Keratinocyte (primary cell): Measurements from ENCODE around the gene XPA. TPM values are rescaled to one million over a fixed set of nuclear protein-coding genes. Genes with fewer than 3 reads are reported as not detected.

ENCODE experiments used
- DNase-seq: peaks from one replicate; pipeline ENCODE4 v3.0.0-alpha.2; 2011; ENCODE audit warnings: low read depth, missing footprints, low spot score
- FAIRE-seq: peaks from 2 replicates; lab custom pipeline; 2011; peaks lifted over from hg19 to GRCh38; lab: Jason Lieb, UNC
- H2AFZ ChIP-seq: 2 replicates; pipeline ENCODE4 v1.6.0; 2012; ENCODE audit warnings: low read length, control low read depth, inconsistent platforms; ENCODE audit not compliant: control insufficient read depth
- H3K27ac ChIP-seq: 2 replicates; pipeline ENCODE4 v1.5.1; 2011; ENCODE audit warnings: low read length; ENCODE audit not compliant: control insufficient read depth, insufficient read depth
- H3K27me3 ChIP-seq: 3 replicates; pipeline ENCODE4 v1.6.0; 2011; ENCODE audit warnings: low read length; ENCODE audit not compliant: control insufficient read depth, insufficient read depth; ENCODE audit errors: extremely low read depth
- H3K36me3 ChIP-seq, 2 experiments: 2 replicates in 1 of 2; 3 replicates in 1 of 2; pipeline ENCODE4 v1.5.1; 2011; ENCODE audit warnings: low read length in 2 of 2, mild to moderate bottlenecking in 1 of 2; ENCODE audit not compliant: control insufficient read depth in 2 of 2, insufficient read depth in 2 of 2; ENCODE audit errors: extremely low read depth in 1 of 2
- H3K4me1 ChIP-seq: 3 replicates; pipeline ENCODE4 v1.5.1; 2011; ENCODE audit warnings: low read length; ENCODE audit not compliant: control insufficient read depth, insufficient read depth; ENCODE audit errors: extremely low read depth
- H3K4me2 ChIP-seq: 3 replicates; pipeline ENCODE4 v1.6.0; 2011; ENCODE audit warnings: low read depth, low read length; ENCODE audit not compliant: control insufficient read depth, insufficient read depth; ENCODE audit errors: extremely low read depth
- H3K4me3 ChIP-seq, 3 experiments: fragments of 200-600 bp in 1 of 3; sonication (generic) in 1 of 3; 2 replicates in 2 of 3; 3 replicates in 1 of 3; pipeline ENCODE4 v1.5.1; 2011 to 2016; ENCODE audit warnings: low read length in 3 of 3, mild to moderate bottlenecking in 3 of 3, control low read depth in 2 of 3, inconsistent platforms in 1 of 3, low read depth in 1 of 3, mixed read lengths in 1 of 3, mixed run types in 1 of 3, moderate library complexity in 1 of 3; ENCODE audit not compliant: control insufficient read depth in 2 of 3, insufficient read depth in 2 of 3; ENCODE audit errors: extremely low read depth in 1 of 3
- H3K79me2 ChIP-seq: 2 replicates; pipeline ENCODE4 v1.6.0; 2012; ENCODE audit warnings: low read length; ENCODE audit not compliant: control insufficient read depth, insufficient read depth
- H3K9ac ChIP-seq: 3 replicates; pipeline ENCODE4 v1.6.0; 2011; ENCODE audit warnings: low read length; ENCODE audit not compliant: control insufficient read depth, insufficient read depth; ENCODE audit errors: extremely low read depth
- H3K9me1 ChIP-seq: 3 replicates; pipeline ENCODE4 v1.6.0; 2011; ENCODE audit warnings: low read length; ENCODE audit not compliant: control insufficient read depth, insufficient read depth; ENCODE audit errors: extremely low read depth
- H3K9me3 ChIP-seq: 2 replicates; pipeline ENCODE4 v1.5.1; 2012; ENCODE audit warnings: low read depth, low read length; ENCODE audit not compliant: control insufficient read depth
- H4K20me1 ChIP-seq: 3 replicates; pipeline ENCODE4 v1.6.0; 2011; ENCODE audit warnings: low read length; ENCODE audit not compliant: control insufficient read depth, insufficient read depth; ENCODE audit errors: extremely low read depth
- EZH2 ChIP-seq: IDR thresholded peaks from one replicate; pipeline ENCODE4 v1.6.1; 2012; ENCODE audit warnings: inconsistent platforms, mild to moderate bottlenecking, low read length, moderate library complexity
- dilution Hi-C: fragments of 300-500 bp; cut with MboI; formaldehyde crosslinking; loops from one replicate; pipeline ENCODE4 v1.7.0; 2020; ENCODE audit warnings: low sequenced_read_pairs; ENCODE audit not compliant: extremely low pct_ligation_motif_present
- polyA plus RNA-seq, 5 experiments: library from polyadenylated mRNA; depleted of rRNA in 3 of 5; stranded (reverse) in 3 of 5; stranded (forward) in 1 of 5; unstranded in 1 of 5; fragments of >200 nt; gene quantifications; 1 replicate in 1 of 5; 2 replicates in 3 of 5; 3 replicates in 1 of 5; pipeline versions ENCODE4 v1.2.1 to v1.2.3, GENCODE V29; 2011 to 2012; ENCODE audit warnings: missing spikeins in 2 of 5, low read depth in 1 of 5, low replicate concordance in 1 of 5
- TF ChIP-seq, protein P1 (sequence below), 3 experiments: IDR thresholded peaks in 1 of 3; conservative IDR thresholded peaks in 1 of 3; optimal IDR thresholded peaks in 1 of 3; 2 replicates in 2 of 3; 3 replicates in 1 of 3; pipeline versions ENCODE3 to v1.5.1; 2011; ENCODE audit warnings: low read length in 3 of 3, mild to moderate bottlenecking in 3 of 3, moderate library complexity in 2 of 3, control low read depth in 1 of 3, inconsistent platforms in 1 of 3; ENCODE audit not compliant: insufficient read depth in 2 of 3; ENCODE audit errors: extremely low read depth in 1 of 3

Gene XPA
- polyA plus RNA-seq, 1 donor (not counting 4 experiments of a cell fraction or from before 2014, with no cell fraction given): 4.1 TPM

DNA sequence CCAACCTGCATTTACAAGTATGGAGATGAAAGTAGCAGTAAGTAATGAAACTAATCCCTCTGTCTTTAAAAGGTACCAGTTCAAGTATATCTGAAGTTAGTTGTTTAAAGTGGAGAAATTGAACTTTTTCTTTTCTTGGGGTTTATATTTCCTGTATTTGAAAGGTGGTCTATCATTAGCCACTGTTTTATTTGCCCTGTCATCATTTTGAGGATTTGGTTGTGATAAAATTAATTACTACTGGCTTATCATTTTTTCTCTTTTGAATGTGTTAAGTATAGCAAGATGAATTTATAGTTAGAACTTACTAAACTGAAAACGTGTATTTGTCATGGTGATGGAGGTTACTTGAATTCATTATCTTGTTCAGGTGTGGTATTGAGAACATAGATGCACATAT lies 38.4 kb downstream of the XPA start:
- dilution Hi-C loops: no loop called here
- H3K9me1 ChIP-seq: no peaks in the 10 kb centered on the region
- TF ChIP-seq, protein P1, sequence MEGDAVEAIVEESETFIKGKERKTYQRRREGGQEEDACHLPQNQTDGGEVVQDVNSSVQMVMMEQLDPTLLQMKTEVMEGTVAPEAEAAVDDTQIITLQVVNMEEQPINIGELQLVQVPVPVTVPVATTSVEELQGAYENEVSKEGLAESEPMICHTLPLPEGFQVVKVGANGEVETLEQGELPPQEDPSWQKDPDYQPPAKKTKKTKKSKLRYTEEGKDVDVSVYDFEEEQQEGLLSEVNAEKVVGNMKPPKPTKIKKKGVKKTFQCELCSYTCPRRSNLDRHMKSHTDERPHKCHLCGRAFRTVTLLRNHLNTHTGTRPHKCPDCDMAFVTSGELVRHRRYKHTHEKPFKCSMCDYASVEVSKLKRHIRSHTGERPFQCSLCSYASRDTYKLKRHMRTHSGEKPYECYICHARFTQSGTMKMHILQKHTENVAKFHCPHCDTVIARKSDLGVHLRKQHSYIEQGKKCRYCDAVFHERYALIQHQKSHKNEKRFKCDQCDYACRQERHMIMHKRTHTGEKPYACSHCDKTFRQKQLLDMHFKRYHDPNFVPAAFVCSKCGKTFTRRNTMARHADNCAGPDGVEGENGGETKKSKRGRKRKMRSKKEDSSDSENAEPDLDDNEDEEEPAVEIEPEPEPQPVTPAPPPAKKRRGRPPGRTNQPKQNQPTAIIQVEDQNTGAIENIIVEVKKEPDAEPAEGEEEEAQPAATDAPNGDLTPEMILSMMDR (optimal IDR thresholded peaks at IDR 0.05 in 1 of 3, IDR thresholded peaks at IDR 0.05 in 1 of 3, conservative IDR thresholded peaks at IDR 0.05 in 1 of 3; ENCODE audit: extremely low read depth in 1 of 3, insufficient read depth in 2 of 3, low read length in 3 of 3): no peak
- no peak for TF ChIP-seq EZH2
- no peaks in the 10 kb centered on the region for H3K79me2 ChIP-seq
- H3K4me2 ChIP-seq: no peak overlapping the region
- H4K20me1 ChIP-seq: no peaks in the 10 kb centered on the region
- H3K36me3 ChIP-seq: peaks cover 18 to 34% of the 10 kb centered on the region in 2 experiments
- no peak overlapping the region for H3K4me3 ChIP-seq
- H3K27ac ChIP-seq: no peak overlapping the region
- H2AFZ ChIP-seq: no peak overlapping the region
- FAIRE-seq: peak; percentile 41
- no peaks in the 10 kb centered on the region for H3K27me3 ChIP-seq
- no peak for DNase-seq
- no peaks in the 10 kb centered on the region for H3K4me1 ChIP-seq
- no peaks in the 10 kb centered on the region for H3K9me3 ChIP-seq
- no peak overlapping the region for H3K9ac ChIP-seq

DNA sequence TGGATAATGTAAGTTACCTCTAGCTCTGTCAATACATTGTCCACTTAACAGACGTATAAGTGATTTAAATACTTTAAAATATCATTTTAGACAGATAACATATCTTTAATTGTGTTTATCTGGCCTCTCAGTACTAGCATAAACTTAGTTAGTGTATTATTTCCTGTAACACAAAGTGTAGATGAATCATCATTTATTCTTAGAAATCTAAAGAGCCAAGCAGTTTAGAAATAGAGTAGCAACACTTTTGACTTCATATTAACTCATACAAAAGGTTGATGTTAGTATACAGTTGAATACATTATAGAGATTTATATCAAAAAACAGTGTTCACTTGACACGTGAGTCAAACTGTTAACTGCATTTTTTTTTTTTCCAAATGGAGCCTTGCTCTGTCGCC lies 45.5 kb downstream of the XPA start:
- Histone ChIP-seq H2AFZ (no peak overlapping the region), H3K4me2 (no peak overlapping the region), H3K79me2 (no peaks in the 10 kb centered on the region), H3K36me3 (peaks cover 17% of the 10 kb centered on the region in 2 experiments), H3K9me3 (no peaks in the 10 kb centered on the region), H3K4me1 (no peaks in the 10 kb centered on the region), H3K27ac (no peak overlapping the region), H4K20me1 (no peaks in the 10 kb centered on the region), H3K4me3 (no peak overlapping the region), H3K9ac (no peak overlapping the region), H3K9me1 (no peaks in the 10 kb centered on the region), H3K27me3 (no peaks in the 10 kb centered on the region)
- dilution Hi-C loops: no loop called here
- no peak for FAIRE-seq
- no peak for TF ChIP-seq EZH2
- TF ChIP-seq, protein P1 (optimal IDR thresholded peaks at IDR 0.05 in 1 of 3, IDR thresholded peaks at IDR 0.05 in 1 of 3, conservative IDR thresholded peaks at IDR 0.05 in 1 of 3; ENCODE audit: extremely low read depth in 1 of 3, insufficient read depth in 2 of 3, low read length in 3 of 3): no peak
- DNase-seq: no peak
